IPS-18c (cell line): ENCODE data around the gene NKAIN2.
"Not testable (repeated sequence)": the region's sequence is repeated elsewhere in the genome, so short reads cannot be mapped to it uniquely, and the experiment has no call there.

Source experiments
- H3K4me3 ChIP-seq: 2 replicates; pipeline ENCODE4 v1.7.0; 2013; ENCODE audit warnings: low read depth, mild to moderate bottlenecking, low read length, moderate library complexity; ENCODE audit not compliant: insufficient read depth
- H3K9me3 ChIP-seq: one replicate; pipeline ENCODE4 v1.6.1; 2013; ENCODE audit warnings: mild to moderate bottlenecking, low read length, moderate library complexity; ENCODE audit not compliant: control insufficient read depth, insufficient read depth

The NKAIN2 gene

GRCh38 chr6:124163676-124164075, 360.0 kb downstream of the NKAIN2 start:
- H3K9me3 ChIP-seq, result no peaks in the 10 kb centered on the region
- H3K4me3 ChIP-seq, result no peak overlapping the region

- Histone ChIP-seq H3K4me3 (no peak overlapping the region), H3K9me3 (no peaks in the 10 kb centered on the region)
Observed at GRCh38 chr6:124164343-124164742, 360.7 kb downstream of the NKAIN2 start.

GRCh38 chr6:124167249-124167648, 363.6 kb downstream of the NKAIN2 start:
- H3K9me3 ChIP-seq, H3K4me3 ChIP-seq: not testable (repeated sequence)

GRCh38 chr6:124190256-124190655, 386.6 kb downstream of the NKAIN2 start:
- Histone ChIP-seq H3K4me3 (no peak overlapping the region), H3K9me3 (no peaks in the 10 kb centered on the region)

- Histone ChIP-seq H3K9me3 (no peaks in the 10 kb centered on the region), H3K4me3 (no peak overlapping the region)
Observed at GRCh38 chr6:124193132-124193531, 389.5 kb downstream of the NKAIN2 start.

- no peak overlapping the region for H3K4me3 ChIP-seq
Observed at GRCh38 chr6:124197148-124197547, 393.5 kb downstream of the NKAIN2 start.

GRCh38 chr6:124199286-124199685, 395.6 kb downstream of the NKAIN2 start:
- Histone ChIP-seq H3K9me3 (no peaks in the 10 kb centered on the region), H3K4me3 (no peak overlapping the region)

More at GRCh38 chr6:124197148-124197547, 393.5 kb downstream of the NKAIN2 start:
- H3K9me3 ChIP-seq, result no peaks in the 10 kb centered on the region

- H3K4me3 ChIP-seq, result no peak overlapping the region
- H3K9me3 ChIP-seq, result no peaks in the 10 kb centered on the region
Observed at GRCh38 chr6:124200661-124201060, 397.0 kb downstream of the NKAIN2 start.

- Histone ChIP-seq H3K9me3 (no peaks in the 10 kb centered on the region), H3K4me3 (no peak overlapping the region)
Observed at GRCh38 chr6:124203101-124203811, 399.6 kb downstream of the NKAIN2 start.

- no peaks in the 10 kb centered on the region for H3K9me3 ChIP-seq
- no peak overlapping the region for H3K4me3 ChIP-seq
Observed at GRCh38 chr6:124203812-124204167, 400.1 kb downstream of the NKAIN2 start.

- H3K4me3 ChIP-seq, result no peak overlapping the region
- H3K9me3 ChIP-seq, result no peaks in the 10 kb centered on the region
Observed at GRCh38 chr6:124205921-124206320, 402.3 kb downstream of the NKAIN2 start.

- Histone ChIP-seq H3K9me3 (no peaks in the 10 kb centered on the region), H3K4me3 (no peak overlapping the region)
Observed at GRCh38 chr6:124223611-124224345, 420.1 kb downstream of the NKAIN2 start.

GRCh38 chr6:124226396-124226795, 422.7 kb downstream of the NKAIN2 start:
- H3K4me3 ChIP-seq, result no peak overlapping the region
- no peaks in the 10 kb centered on the region for H3K9me3 ChIP-seq

GRCh38 chr6:124233221-124233620, 429.6 kb downstream of the NKAIN2 start:
- Histone ChIP-seq H3K4me3 (no peak overlapping the region), H3K9me3 (no peaks in the 10 kb centered on the region)

- Histone ChIP-seq H3K4me3 (no peak overlapping the region), H3K9me3 (no peaks in the 10 kb centered on the region)
Observed at GRCh38 chr6:124234801-124235200, 431.1 kb downstream of the NKAIN2 start.

GRCh38 chr6:124237911-124238310, 434.2 kb downstream of the NKAIN2 start:
- Histone ChIP-seq H3K4me3 (no peak overlapping the region), H3K9me3 (no peaks in the 10 kb centered on the region)

- not testable (repeated sequence) for H3K9me3 ChIP-seq, H3K4me3 ChIP-seq
Observed at GRCh38 chr6:124238408-124238807, 434.7 kb downstream of the NKAIN2 start.

- no peak overlapping the region for H3K4me3 ChIP-seq
- H3K9me3 ChIP-seq, result no peaks in the 10 kb centered on the region
Observed at GRCh38 chr6:124254941-124255685, 451.4 kb downstream of the NKAIN2 start.
